Measurements from ENCODE around the gene PRSS38.

DNA sequence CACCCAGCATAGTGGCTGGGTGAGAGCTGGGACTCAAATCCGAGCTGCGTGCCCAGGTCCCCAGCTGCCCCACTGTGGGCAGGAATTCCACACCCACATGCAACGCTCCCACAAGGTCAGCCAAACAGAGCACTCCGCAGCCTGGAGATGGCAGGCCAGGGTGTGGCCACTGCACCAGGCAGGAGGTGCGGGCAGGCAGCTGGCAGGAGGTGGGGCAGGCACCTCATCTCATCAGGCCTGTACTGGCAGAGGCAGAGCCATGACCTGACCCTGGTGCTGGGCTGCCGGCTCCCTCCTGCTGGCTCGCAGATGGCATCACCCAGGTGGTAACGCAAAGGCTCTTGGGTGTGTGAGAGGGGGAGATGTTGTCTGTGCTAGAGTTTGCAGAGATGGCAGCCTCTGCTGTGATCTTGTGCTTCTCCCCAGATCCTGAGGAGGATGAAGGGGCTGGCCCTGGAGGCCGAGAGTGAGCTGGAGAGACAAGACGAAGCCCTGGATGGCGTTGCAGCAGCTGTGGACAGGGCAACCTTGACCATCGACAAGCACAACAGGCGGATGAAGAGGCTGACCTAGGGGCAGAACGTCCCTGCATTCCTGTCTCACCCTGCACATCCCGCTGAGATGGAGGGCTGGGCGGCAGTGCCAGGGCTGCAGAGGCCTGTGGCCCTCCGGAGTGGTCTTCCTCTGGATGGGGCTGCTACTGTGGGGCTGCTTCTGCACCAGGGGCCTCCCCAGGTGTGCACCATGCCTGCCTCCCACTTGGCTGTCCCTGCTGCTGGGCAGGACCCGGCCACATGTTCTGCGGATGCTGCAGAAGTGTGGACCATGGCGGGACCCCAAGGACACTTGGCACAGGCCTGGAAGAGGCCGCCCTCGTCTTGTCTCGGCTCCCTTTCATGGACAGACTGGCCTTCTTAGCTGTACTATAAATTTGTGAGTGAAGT lies 35.1 kb upstream of the PRSS38 start:
- TF ChIP-seq, protein P1, sequence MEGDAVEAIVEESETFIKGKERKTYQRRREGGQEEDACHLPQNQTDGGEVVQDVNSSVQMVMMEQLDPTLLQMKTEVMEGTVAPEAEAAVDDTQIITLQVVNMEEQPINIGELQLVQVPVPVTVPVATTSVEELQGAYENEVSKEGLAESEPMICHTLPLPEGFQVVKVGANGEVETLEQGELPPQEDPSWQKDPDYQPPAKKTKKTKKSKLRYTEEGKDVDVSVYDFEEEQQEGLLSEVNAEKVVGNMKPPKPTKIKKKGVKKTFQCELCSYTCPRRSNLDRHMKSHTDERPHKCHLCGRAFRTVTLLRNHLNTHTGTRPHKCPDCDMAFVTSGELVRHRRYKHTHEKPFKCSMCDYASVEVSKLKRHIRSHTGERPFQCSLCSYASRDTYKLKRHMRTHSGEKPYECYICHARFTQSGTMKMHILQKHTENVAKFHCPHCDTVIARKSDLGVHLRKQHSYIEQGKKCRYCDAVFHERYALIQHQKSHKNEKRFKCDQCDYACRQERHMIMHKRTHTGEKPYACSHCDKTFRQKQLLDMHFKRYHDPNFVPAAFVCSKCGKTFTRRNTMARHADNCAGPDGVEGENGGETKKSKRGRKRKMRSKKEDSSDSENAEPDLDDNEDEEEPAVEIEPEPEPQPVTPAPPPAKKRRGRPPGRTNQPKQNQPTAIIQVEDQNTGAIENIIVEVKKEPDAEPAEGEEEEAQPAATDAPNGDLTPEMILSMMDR (IDR thresholded peaks at IDR 0.05; ENCODE audit: low read depth, low read length) = no peak
- TF ChIP-seq EZH2phosphoT487 (IDR thresholded peaks at IDR 0.05; ENCODE audit: low read depth) = no peak

Measured in OCI-LY3 (cell line).